Measurements from ENCODE around the gene NOP56. TPM values are rescaled to one million over a fixed set of nuclear protein-coding genes. Genes with fewer than 3 reads are reported as not detected.
"Not testable (repeated sequence)": the region's sequence is repeated elsewhere in the genome, so short reads cannot be mapped to it uniquely, and the experiment has no call there.

The NOP56 gene
- total RNA-seq, 1 donor, result 127 TPM

- no peak for DNase-seq (ENCODE audit: low read depth)
- TF ChIP-seq CTCF (IDR thresholded peaks at IDR 0.05; ENCODE audit: insufficient read depth, low read depth, low read length), result no peak
- H3K4me3 ChIP-seq (ENCODE audit: low read depth, low read length), result no peak overlapping the region
These were observed 21.0 kb downstream of the NOP56 start for GRCh38 chr20:2673453-2673852.

- no peak overlapping the region for H3K4me3 ChIP-seq (ENCODE audit: low read depth, low read length)
- TF ChIP-seq CTCF (IDR thresholded peaks at IDR 0.05; ENCODE audit: insufficient read depth, low read depth, low read length), result no peak
- DNase-seq (ENCODE audit: low read depth), result no peak
These were observed 27.6 kb downstream of the NOP56 start for GRCh38 chr20:2680046-2680445.

GRCh38 chr20:2682040-2682439 is 29.6 kb downstream of the NOP56 start:
- DNase-seq (ENCODE audit: low read depth); H3K4me3 ChIP-seq (ENCODE audit: low read depth, low read length): not testable (repeated sequence)

DNA sequence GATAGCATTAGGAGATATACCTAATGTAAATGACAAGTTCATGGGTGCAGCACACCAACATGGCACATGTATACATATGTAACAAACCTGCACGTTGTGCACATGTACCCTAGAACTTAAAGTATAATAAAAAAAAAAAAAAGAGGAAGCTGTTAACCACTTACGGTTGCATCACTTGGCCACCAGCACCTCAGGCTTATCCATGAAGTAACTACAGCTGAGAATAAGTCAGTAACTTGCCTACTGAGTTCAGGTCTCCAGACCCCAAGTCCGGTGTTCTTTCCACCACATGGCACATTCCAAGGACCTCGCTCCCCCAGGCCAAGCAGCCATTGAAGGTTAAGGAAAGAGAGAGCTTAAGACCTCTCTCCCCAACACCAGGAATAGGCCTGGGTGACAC is 32.4 kb downstream of the NOP56 start:
- DNase-seq (ENCODE audit: low read depth); H3K4me3 ChIP-seq (ENCODE audit: low read depth, low read length): not testable (repeated sequence)

- DNase-seq (ENCODE audit: low read depth), result no peak
- no peak for TF ChIP-seq CTCF (IDR thresholded peaks at IDR 0.05; ENCODE audit: insufficient read depth, low read depth, low read length)
- H3K4me3 ChIP-seq (ENCODE audit: low read depth, low read length), result no peak overlapping the region
These were observed 35.1 kb downstream of the NOP56 start for GRCh38 chr20:2687514-2687913.

DNA sequence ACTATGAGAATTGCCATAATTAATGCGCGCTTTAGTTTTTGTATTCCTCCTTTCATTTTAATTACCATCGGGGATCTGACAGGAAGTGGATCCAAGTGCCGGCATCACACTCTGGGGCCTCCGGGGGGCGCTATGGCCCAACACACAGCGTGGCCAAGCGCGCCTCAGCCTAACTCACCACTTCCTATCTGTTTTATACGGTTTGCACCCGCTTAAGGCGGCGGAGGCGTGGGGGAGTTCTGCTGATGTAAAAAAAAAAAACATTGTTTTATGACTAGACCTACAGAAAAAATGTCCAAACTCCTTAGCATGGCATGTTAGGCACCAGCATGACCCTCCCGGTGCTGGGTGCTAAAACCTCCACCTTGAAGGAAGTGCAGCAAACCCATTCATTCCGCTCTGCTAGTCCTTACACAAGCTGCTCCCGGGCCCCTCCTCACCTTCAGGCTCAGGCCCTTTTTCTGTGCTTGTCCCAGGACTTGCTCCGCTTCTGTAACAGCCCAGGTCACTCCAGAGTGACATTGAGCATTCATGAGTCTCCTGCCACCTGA is 35.7 kb downstream of the NOP56 start:
- DNase-seq (ENCODE audit: low read depth), result peak; percentile 63
- TF ChIP-seq CTCF (IDR thresholded peaks at IDR 0.05; ENCODE audit: insufficient read depth, low read depth, low read length), result peak; percentile 85
- H3K4me3 ChIP-seq (ENCODE audit: low read depth, low read length), result no peak overlapping the region

GRCh38 chr20:2690213-2690612 is 37.8 kb downstream of the NOP56 start:
- H3K4me3 ChIP-seq (ENCODE audit: low read depth, low read length), result no peak overlapping the region
- no peak for TF ChIP-seq CTCF (IDR thresholded peaks at IDR 0.05; ENCODE audit: insufficient read depth, low read depth, low read length)
- no peak for DNase-seq (ENCODE audit: low read depth)

DNA sequence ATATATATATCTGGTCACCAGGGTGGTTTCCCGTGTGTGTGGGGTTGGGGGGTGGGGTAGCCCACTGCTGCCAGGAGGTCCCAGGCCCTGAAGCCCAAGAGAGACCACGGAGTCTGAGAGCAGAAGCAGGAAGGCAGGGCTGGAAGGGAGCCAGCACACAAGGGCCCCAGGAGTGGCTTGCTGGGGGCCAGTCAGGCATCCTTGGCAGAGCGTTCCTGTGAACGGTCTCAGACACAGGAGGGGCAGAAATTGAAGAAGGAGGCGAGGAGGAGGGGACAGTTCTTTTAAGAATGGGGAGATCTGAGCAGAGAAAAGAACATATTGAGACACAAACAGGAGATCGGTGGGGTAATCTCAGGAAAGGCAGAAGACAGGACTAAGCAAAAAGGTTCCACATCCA is 38.3 kb downstream of the NOP56 start:
- no peak for TF ChIP-seq CTCF (IDR thresholded peaks at IDR 0.05; ENCODE audit: insufficient read depth, low read depth, low read length)

More for the DNA sequence above, 38.3 kb downstream of the NOP56 start:
- DNase-seq (ENCODE audit: low read depth), result no peak
- no peak overlapping the region for H3K4me3 ChIP-seq (ENCODE audit: low read depth, low read length)
